ENCODE measurements around the gene CXCL11.

- TF ChIP-seq CHD2 (IDR thresholded peaks at IDR 0.05; ENCODE audit: low read length, partially characterized antibody) (no peak), SIN3A (IDR thresholded peaks at IDR 0.05; ENCODE audit: borderline replicate concordance, low read depth, low read length) (no peak)
- TF ChIP-seq, protein P1, sequence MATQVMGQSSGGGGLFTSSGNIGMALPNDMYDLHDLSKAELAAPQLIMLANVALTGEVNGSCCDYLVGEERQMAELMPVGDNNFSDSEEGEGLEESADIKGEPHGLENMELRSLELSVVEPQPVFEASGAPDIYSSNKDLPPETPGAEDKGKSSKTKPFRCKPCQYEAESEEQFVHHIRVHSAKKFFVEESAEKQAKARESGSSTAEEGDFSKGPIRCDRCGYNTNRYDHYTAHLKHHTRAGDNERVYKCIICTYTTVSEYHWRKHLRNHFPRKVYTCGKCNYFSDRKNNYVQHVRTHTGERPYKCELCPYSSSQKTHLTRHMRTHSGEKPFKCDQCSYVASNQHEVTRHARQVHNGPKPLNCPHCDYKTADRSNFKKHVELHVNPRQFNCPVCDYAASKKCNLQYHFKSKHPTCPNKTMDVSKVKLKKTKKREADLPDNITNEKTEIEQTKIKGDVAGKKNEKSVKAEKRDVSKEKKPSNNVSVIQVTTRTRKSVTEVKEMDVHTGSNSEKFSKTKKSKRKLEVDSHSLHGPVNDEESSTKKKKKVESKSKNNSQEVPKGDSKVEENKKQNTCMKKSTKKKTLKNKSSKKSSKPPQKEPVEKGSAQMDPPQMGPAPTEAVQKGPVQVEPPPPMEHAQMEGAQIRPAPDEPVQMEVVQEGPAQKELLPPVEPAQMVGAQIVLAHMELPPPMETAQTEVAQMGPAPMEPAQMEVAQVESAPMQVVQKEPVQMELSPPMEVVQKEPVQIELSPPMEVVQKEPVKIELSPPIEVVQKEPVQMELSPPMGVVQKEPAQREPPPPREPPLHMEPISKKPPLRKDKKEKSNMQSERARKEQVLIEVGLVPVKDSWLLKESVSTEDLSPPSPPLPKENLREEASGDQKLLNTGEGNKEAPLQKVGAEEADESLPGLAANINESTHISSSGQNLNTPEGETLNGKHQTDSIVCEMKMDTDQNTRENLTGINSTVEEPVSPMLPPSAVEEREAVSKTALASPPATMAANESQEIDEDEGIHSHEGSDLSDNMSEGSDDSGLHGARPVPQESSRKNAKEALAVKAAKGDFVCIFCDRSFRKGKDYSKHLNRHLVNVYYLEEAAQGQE (IDR thresholded peaks at IDR 0.05; ENCODE audit: low read depth, low read length) = no peak
Observed at GRCh38 chr4:76035799-76036380, at the start of gene CXCL11.
